Endothelial cell of umbilical vein (primary cell): ENCODE data around the gene NODAL.

Source experiments
- EZH2 ChIP-seq: IDR thresholded peaks from 2 replicates; pipeline ENCODE4 v1.6.1; 2012; ENCODE audit warnings: borderline replicate concordance, low read depth, mild to moderate bottlenecking, moderate library complexity, low read length, inconsistent platforms; ENCODE audit not compliant: severe bottlenecking
- JUN ChIP-seq: IDR thresholded peaks from 2 replicates; pipeline ENCODE4 v1.6.1; 2011; ENCODE audit warnings: borderline replicate concordance, low read depth; ENCODE audit not compliant: insufficient read length, insufficient read depth
- MYC ChIP-seq: IDR thresholded peaks from one replicate; pipeline ENCODE4 v1.6.1; 2011; ENCODE audit warnings: mild to moderate bottlenecking, low read depth, low read length
- POLR2A ChIP-seq: IDR thresholded peaks from 2 replicates; pipeline ENCODE4 v1.6.1; 2012; ENCODE audit warnings: low read depth, mild to moderate bottlenecking, control low read depth, low read length
- POLR2AphosphoS5 ChIP-seq: IDR thresholded peaks from 2 replicates; pipeline ENCODE4 v1.6.1; 2012; ENCODE audit warnings: low read depth, mild to moderate bottlenecking, control low read depth, low read length, moderate library complexity; ENCODE audit not compliant: insufficient read depth
- TF ChIP-seq, protein P1 (sequence below), 2 donors: IDR thresholded peaks; 1 replicate in 1 of 2; 2 replicates in 1 of 2; pipeline ENCODE4 v1.5.1; 2011; ENCODE audit warnings: low read length in 2 of 2, mild to moderate bottlenecking in 2 of 2, moderate library complexity in 2 of 2, control low read depth in 1 of 2, inconsistent platforms in 1 of 2, low read depth in 1 of 2; ENCODE audit not compliant: insufficient read depth in 1 of 2; ENCODE audit errors: extremely low read depth in 1 of 2
- TF ChIP-seq, protein P2 (sequence below): IDR thresholded peaks from 2 replicates; pipeline ENCODE4 v1.6.1; 2011; ENCODE audit not compliant: insufficient read depth, insufficient read length

DNA sequence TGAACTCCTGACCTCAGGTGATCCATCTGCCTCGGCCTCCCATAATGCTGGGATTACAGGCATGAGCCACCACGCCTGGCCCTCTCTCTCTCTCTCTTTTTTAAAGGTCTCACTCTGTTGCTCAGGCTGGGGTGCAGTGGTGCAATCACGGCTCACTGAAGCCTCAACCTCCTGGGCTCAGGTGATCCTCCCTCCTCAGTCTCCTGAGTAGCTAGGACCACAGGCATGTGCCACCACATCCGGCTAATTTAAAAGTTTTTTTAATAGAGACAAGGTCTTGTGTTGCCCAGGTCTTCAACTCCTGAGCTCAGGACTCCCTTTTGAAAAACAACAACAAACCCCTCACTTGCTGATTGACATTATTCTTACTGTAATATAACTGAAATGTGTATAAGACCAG is 48.7 kb upstream of the NODAL start:
- no peak for TF ChIP-seq JUN
- TF ChIP-seq POLR2A, result no peak
- TF ChIP-seq, protein P1, sequence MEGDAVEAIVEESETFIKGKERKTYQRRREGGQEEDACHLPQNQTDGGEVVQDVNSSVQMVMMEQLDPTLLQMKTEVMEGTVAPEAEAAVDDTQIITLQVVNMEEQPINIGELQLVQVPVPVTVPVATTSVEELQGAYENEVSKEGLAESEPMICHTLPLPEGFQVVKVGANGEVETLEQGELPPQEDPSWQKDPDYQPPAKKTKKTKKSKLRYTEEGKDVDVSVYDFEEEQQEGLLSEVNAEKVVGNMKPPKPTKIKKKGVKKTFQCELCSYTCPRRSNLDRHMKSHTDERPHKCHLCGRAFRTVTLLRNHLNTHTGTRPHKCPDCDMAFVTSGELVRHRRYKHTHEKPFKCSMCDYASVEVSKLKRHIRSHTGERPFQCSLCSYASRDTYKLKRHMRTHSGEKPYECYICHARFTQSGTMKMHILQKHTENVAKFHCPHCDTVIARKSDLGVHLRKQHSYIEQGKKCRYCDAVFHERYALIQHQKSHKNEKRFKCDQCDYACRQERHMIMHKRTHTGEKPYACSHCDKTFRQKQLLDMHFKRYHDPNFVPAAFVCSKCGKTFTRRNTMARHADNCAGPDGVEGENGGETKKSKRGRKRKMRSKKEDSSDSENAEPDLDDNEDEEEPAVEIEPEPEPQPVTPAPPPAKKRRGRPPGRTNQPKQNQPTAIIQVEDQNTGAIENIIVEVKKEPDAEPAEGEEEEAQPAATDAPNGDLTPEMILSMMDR (IDR thresholded peaks at IDR 0.05; ENCODE audit: extremely low read depth in 1 of 2, insufficient read depth in 1 of 2, low read depth in 1 of 2, low read length in 2 of 2), result no peak
- TF ChIP-seq, protein P2, sequence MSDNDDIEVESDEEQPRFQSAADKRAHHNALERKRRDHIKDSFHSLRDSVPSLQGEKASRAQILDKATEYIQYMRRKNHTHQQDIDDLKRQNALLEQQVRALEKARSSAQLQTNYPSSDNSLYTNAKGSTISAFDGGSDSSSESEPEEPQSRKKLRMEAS, result no peak
- no peak for TF ChIP-seq MYC
- TF ChIP-seq EZH2, result no peak
- no peak for TF ChIP-seq POLR2AphosphoS5
